GM21825 (cell line): ENCODE measurements around the gene PMPCA.

ENCODE experiments used
- ATAC-seq: cut with Tn5 transposase; IDR thresholded peaks from one replicate; pipeline ENCODE4 v1.9.1; 2021; ENCODE audit warnings: mild to moderate bottlenecking, moderate library complexity; ENCODE audit not compliant: unreplicated experiment

The PMPCA gene

GRCh38 chr9:136433043-136433715 lies 22.7 kb downstream of the PMPCA start:
- ATAC-seq: no peak

- ATAC-seq: no peak
These were observed 23.6 kb downstream of the PMPCA start for GRCh38 chr9:136433849-136434579.

- ATAC-seq: no peak
These were observed 24.2 kb downstream of the PMPCA start for GRCh38 chr9:136434580-136435169.

GRCh38 chr9:136436055-136436634 lies 25.7 kb downstream of the PMPCA start:
- no peak for ATAC-seq

GRCh38 chr9:136437430-136437829 lies 27.0 kb downstream of the PMPCA start:
- no peak for ATAC-seq

- no peak for ATAC-seq
These were observed 27.5 kb downstream of the PMPCA start for GRCh38 chr9:136437839-136438547.

GRCh38 chr9:136438548-136439480 lies 28.4 kb downstream of the PMPCA start:
- peak; percentile 34 for ATAC-seq

GRCh38 chr9:136439481-136440408 lies 29.3 kb downstream of the PMPCA start, which contains the start of gene INPP5E:
Gene INPP5E (minus strand): TSS chr9:136439845. CDS start chr9:136439419, 426 bp downstream.
- peak; percentile 62 for ATAC-seq

GRCh38 chr9:136441191-136441680 lies 30.8 kb downstream of the PMPCA start:
- no peak for ATAC-seq

- no peak for ATAC-seq
These were observed 31.3 kb downstream of the PMPCA start for GRCh38 chr9:136441681-136442245.

GRCh38 chr9:136442265-136442664 lies 31.8 kb downstream of the PMPCA start:
- no peak for ATAC-seq

GRCh38 chr9:136443087-136443486 lies 32.6 kb downstream of the PMPCA start:
- no peak for ATAC-seq

GRCh38 chr9:136443687-136444086 lies 33.2 kb downstream of the PMPCA start:
- no peak for ATAC-seq

GRCh38 chr9:136444102-136444501 lies 33.6 kb downstream of the PMPCA start:
- ATAC-seq: no peak

- no peak for ATAC-seq
These were observed 35.3 kb downstream of the PMPCA start for GRCh38 chr9:136445799-136446198.

GRCh38 chr9:136447173-136447778 lies 36.8 kb downstream of the PMPCA start:
- ATAC-seq: no peak

- no peak for ATAC-seq
These were observed 38.2 kb downstream of the PMPCA start for GRCh38 chr9:136448655-136449054.
